ENCODE results near the gene DBH.

- TF ChIP-seq CTCF (IDR thresholded peaks at IDR 0.05) (no peak), ZFX (IDR thresholded peaks at IDR 0.05; ENCODE audit: borderline replicate concordance) (no peak)
These were observed 41.9 kb upstream of the DBH start for GRCh38 chr9:133594310-133594709.
